Suprapubic skin (tissue), 4 donors: Measurements from ENCODE around the gene MRPL1. TPM values are rescaled to one million over a fixed set of nuclear protein-coding genes. Genes with fewer than 3 reads are reported as not detected.
A peak's percentile ranks its signal among the peaks of the same experiment; 100 is the strongest.

Experiments used
- DNase-seq, 2 donors: peaks; one replicate each; pipeline ENCODE4 v3.0.0-alpha.2; 2019; ENCODE audit warnings: low spot score in 2 of 2
- H3K27ac ChIP-seq: fragments of 200-600 bp; sonication (generic); one replicate; pipeline ENCODE4 v1.5.1; 2019
- H3K27me3 ChIP-seq: fragments of 200-600 bp; sonication (generic); one replicate; pipeline ENCODE4 v1.5.1; 2019
- H3K36me3 ChIP-seq: fragments of 200-600 bp; sonication (generic); one replicate; pipeline ENCODE4 v1.5.1; 2019
- H3K4me1 ChIP-seq: fragments of 200-600 bp; sonication (generic); one replicate; pipeline ENCODE4 v1.5.1; 2019
- H3K4me3 ChIP-seq: fragments of 200-600 bp; sonication (generic); one replicate; pipeline ENCODE4 v1.5.1; 2019; ENCODE audit warnings: mild to moderate bottlenecking
- H3K9me3 ChIP-seq: fragments of 200-600 bp; sonication (generic); one replicate; pipeline ENCODE4 v1.5.1; 2019
- EP300 ChIP-seq: sonication (generic); formaldehyde crosslinking; IDR thresholded peaks from one replicate; pipeline ENCODE4 v1.6.1; 2017; ENCODE audit warnings: antibody characterized with exemption
- POLR2A ChIP-seq, 2 donors: fragments of 450-650 bp; IDR thresholded peaks; one replicate each; pipeline ENCODE4 v1.6.1; 2017; ENCODE audit warnings: antibody characterized with exemption in 2 of 2, mild to moderate bottlenecking in 2 of 2, moderate library complexity in 2 of 2
- POLR2AphosphoS5 ChIP-seq, 3 donors: sonication (generic); formaldehyde crosslinking; IDR thresholded peaks; one replicate each; pipeline ENCODE4 v1.6.1; 2017; ENCODE audit warnings: antibody characterized with exemption in 3 of 3
- WGBS: methylation state at CpG from one replicate; pipeline ENCODE4 v1.1.5; 2018; 5-methylcytosine and 5-hydroxymethylcytosine counted together
- total RNA-seq, 4 donors: library from RNA; depleted of rRNA; stranded (reverse); fragments of >200 nt; gene quantifications; one replicate each; pipeline ENCODE4 v1.1.0, GENCODE V29; 2016
- TF ChIP-seq, protein P1 (sequence below), 2 donors: fragments of 200-600 bp in 1 of 2; fragments of 450-650 bp in 1 of 2; sonication (generic) in 1 of 2; IDR thresholded peaks; one replicate each; pipeline ENCODE4 v1.5.1; 2016 to 2019; ENCODE audit warnings: antibody characterized with exemption in 2 of 2, mild to moderate bottlenecking in 1 of 2, moderate library complexity in 1 of 2

MRPL1 gene
- total RNA-seq, 4 donors from 2014 or later = 13.2 to 28.2 (median 15.6) TPM

DNA sequence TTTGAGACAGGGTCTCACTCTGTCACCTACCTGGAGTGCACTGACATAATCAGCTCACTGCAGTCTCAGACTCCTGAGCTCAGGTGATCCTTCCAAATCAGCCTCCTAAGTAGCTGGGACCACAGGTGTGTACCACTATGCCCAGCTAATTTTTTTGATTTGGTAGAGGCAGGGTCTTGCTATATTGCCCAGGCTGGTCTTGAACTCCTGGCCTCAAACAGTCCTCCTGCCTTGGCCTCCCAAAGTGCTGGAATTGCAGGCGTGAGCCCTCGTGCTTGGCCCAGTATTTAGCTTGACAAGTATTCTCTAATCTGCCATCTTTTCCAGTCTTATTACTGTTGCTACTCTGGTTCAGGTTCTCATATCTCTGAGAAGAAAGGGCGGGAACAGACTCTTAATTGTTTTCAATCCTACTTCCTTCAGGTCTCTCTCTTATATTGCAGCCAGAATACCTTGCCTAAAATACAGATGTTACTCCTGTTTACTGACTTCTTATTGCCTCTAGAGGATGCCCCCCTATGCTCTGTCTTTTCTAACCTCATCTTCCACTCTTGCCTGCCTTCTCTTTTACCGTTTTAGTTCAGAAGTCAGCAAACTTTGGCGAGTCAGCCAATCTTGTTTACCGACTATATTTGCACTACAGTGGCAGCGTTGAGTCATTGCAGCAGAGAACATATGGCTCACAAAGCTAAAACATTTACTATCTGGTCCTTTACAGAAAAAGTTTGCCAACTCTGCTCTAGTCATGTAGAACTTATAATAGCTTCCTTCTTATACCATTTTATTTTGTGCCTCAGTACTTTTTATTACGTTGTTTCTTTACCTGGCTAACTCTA is 19.0 kb downstream of the MRPL1 start:
- WGBS = 57% methylated on average over 8 of the region's 8 CpGs
- Histone ChIP-seq H3K27ac (peak overlapping the region; percentile 73), H3K4me1 (peaks cover 17% of the 10 kb centered on the region), H3K9me3 (no peaks in the 10 kb centered on the region), H3K4me3 (no peak overlapping the region), H3K36me3 (peaks cover 29% of the 10 kb centered on the region), H3K27me3 (no peaks in the 10 kb centered on the region)
- TF ChIP-seq, protein P1, sequence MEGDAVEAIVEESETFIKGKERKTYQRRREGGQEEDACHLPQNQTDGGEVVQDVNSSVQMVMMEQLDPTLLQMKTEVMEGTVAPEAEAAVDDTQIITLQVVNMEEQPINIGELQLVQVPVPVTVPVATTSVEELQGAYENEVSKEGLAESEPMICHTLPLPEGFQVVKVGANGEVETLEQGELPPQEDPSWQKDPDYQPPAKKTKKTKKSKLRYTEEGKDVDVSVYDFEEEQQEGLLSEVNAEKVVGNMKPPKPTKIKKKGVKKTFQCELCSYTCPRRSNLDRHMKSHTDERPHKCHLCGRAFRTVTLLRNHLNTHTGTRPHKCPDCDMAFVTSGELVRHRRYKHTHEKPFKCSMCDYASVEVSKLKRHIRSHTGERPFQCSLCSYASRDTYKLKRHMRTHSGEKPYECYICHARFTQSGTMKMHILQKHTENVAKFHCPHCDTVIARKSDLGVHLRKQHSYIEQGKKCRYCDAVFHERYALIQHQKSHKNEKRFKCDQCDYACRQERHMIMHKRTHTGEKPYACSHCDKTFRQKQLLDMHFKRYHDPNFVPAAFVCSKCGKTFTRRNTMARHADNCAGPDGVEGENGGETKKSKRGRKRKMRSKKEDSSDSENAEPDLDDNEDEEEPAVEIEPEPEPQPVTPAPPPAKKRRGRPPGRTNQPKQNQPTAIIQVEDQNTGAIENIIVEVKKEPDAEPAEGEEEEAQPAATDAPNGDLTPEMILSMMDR (IDR thresholded peaks at IDR 0.05) = no peak
- TF ChIP-seq EP300 (no peak), POLR2AphosphoS5 (IDR thresholded peaks at IDR 0.05) (no peak), POLR2A (IDR thresholded peaks at IDR 0.05) (no peak)
- DNase-seq = no peak

GRCh38 chr4:77893451-77893850 is 30.8 kb downstream of the MRPL1 start:
- H3K4me1 ChIP-seq = no peaks in the 10 kb centered on the region
- TF ChIP-seq EP300 (no peak), POLR2A (IDR thresholded peaks at IDR 0.05) (no peak), POLR2AphosphoS5 (IDR thresholded peaks at IDR 0.05) (no peak)
- TF ChIP-seq, protein P1 (IDR thresholded peaks at IDR 0.05) = no peak
- no peak overlapping the region for H3K27ac ChIP-seq
- H3K36me3 ChIP-seq = peaks cover 19% of the 10 kb centered on the region
- H3K9me3 ChIP-seq = no peaks in the 10 kb centered on the region
- no peaks in the 10 kb centered on the region for H3K27me3 ChIP-seq
- no peak for DNase-seq
- no peak overlapping the region for H3K4me3 ChIP-seq
- 82% methylated on average over 2 of the region's 2 CpGs for WGBS

GRCh38 chr4:77899607-77900006 is 37.0 kb downstream of the MRPL1 start:
- no peaks in the 10 kb centered on the region for H3K4me1 ChIP-seq
- TF ChIP-seq POLR2AphosphoS5 (IDR thresholded peaks at IDR 0.05) = no peak
- no peak for TF ChIP-seq POLR2A (IDR thresholded peaks at IDR 0.05)
- TF ChIP-seq, protein P1 (IDR thresholded peaks at IDR 0.05) = no peak
- no peak for TF ChIP-seq EP300
- DNase-seq = no peak
- no peaks in the 10 kb centered on the region for H3K9me3 ChIP-seq
- WGBS = 81% methylated on average over 1 of the region's 1 CpG
- no peak overlapping the region for H3K4me3 ChIP-seq
- H3K27me3 ChIP-seq = no peaks in the 10 kb centered on the region
- H3K27ac ChIP-seq = no peak overlapping the region
- H3K36me3 ChIP-seq = peaks cover 10% of the 10 kb centered on the region

DNA sequence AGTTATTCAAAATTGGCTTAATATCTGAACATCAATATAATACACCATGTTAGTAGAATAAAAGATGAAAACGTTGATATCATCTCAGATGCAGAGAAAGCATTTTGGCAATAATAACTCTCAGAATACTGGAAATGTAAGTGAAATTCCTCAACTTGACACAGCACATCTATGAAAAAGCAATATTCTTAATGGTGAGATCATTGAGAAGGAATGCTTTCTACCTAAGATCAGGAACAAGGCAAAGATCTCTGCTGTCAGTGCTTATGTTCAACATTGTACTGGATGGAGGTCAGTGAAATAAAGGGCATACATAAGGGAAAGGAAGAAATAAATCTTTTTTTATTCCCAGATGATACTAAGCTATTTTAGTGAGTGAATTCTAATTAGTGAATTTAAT is 40.6 kb downstream of the MRPL1 start:
- no peaks in the 10 kb centered on the region for H3K9me3 ChIP-seq
- 64% methylated on average over 1 of the region's 1 CpG for whole genome bisulfite sequencing
- H3K27me3 ChIP-seq = no peaks in the 10 kb centered on the region
- H3K27ac ChIP-seq = no peak overlapping the region
- H3K36me3 ChIP-seq = peaks cover 5% of the 10 kb centered on the region
- DNase-seq = no peak
- H3K4me1 ChIP-seq = no peaks in the 10 kb centered on the region
- TF ChIP-seq POLR2A (IDR thresholded peaks at IDR 0.05) (no peak), POLR2AphosphoS5 (IDR thresholded peaks at IDR 0.05) (no peak), EP300 (no peak)
- TF ChIP-seq, protein P1 (IDR thresholded peaks at IDR 0.05) = no peak
- H3K4me3 ChIP-seq = no peak overlapping the region

DNA sequence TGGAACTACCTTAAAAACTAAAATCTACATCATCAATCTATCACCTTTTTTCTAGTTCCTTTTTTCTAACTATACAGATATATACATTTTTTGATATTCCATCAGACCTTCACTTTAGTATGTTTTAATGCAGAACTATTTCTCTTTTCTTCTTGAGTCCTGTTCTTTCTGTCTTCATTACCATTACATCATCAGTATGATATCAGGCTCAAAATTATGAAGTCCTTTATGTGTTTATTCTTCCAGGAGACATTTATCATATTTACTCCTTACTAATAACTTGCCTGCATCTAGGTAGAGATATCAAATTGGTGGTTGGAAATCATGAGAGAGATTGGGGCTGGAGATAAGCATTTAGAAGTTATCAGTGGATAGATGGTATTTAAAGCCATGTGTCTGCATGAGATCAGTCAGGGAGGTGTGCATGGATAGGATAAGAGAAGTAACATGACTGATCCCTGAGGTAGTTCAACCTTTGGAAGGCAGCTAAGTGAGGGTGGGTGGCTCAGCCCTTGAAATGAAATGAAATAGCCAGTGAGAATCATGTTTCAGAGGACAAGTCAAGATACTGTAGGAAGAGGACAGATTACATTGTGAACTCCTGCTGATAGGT is 43.1 kb downstream of the MRPL1 start:
- no peak for DNase-seq
- Histone ChIP-seq H3K36me3 (peaks cover 14% of the 10 kb centered on the region), H3K9me3 (no peaks in the 10 kb centered on the region), H3K4me3 (no peak overlapping the region), H3K27me3 (no peaks in the 10 kb centered on the region), H3K4me1 (no peaks in the 10 kb centered on the region), H3K27ac (no peak overlapping the region)
- no peak for TF ChIP-seq POLR2AphosphoS5 (IDR thresholded peaks at IDR 0.05)
- TF ChIP-seq POLR2A (IDR thresholded peaks at IDR 0.05) = no peak
- TF ChIP-seq, protein P1 (IDR thresholded peaks at IDR 0.05) = no peak
- no peak for TF ChIP-seq EP300
